DOHH2 (cell line): Measurements from ENCODE around the gene ALK.

Experiments used
- CTCF ChIP-seq: fragments of 200-600 bp; sonication (generic); IDR thresholded peaks from one replicate; pipeline ENCODE4 v1.5.1; 2014; ENCODE audit warnings: antibody characterized with exemption, mild to moderate bottlenecking, low read depth, low read length; ENCODE audit not compliant: poor library complexity, severe bottlenecking
- EZH2phosphoT487 ChIP-seq: fragments of 200-600 bp; sonication (generic); IDR thresholded peaks from 2 replicates; pipeline ENCODE4 v1.6.1; 2017; ENCODE audit warnings: borderline replicate concordance, mild to moderate bottlenecking, antibody characterized with exemption, low read length, moderate library complexity, mixed read lengths

- TF ChIP-seq EZH2phosphoT487 (no peak), CTCF (no peak)
These were observed 653.7 kb downstream of the ALK start for GRCh38 chr2:29267720-29268119.
